ENCODE measurements around the gene TRMO.

DNA sequence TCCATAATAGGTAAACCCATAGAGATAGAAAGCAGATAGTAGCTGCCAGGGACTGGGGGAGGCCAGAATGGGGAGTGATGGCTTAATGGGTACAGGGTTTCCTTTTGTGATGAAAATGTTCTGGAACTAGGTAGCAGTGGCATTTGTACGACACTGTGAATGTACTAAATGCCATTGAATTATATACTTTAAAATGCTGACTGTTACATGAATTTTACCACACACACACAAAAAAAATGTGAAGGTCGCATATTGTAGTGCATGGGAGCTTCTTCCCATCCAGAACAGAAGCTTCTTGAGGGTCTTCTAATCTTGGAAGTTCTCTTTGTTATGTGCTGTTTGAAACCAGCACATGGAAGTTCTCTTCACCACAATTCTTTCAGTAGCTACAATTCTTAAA, 40.9 kb upstream of the TRMO start:
- TF ChIP-seq, protein P1, sequence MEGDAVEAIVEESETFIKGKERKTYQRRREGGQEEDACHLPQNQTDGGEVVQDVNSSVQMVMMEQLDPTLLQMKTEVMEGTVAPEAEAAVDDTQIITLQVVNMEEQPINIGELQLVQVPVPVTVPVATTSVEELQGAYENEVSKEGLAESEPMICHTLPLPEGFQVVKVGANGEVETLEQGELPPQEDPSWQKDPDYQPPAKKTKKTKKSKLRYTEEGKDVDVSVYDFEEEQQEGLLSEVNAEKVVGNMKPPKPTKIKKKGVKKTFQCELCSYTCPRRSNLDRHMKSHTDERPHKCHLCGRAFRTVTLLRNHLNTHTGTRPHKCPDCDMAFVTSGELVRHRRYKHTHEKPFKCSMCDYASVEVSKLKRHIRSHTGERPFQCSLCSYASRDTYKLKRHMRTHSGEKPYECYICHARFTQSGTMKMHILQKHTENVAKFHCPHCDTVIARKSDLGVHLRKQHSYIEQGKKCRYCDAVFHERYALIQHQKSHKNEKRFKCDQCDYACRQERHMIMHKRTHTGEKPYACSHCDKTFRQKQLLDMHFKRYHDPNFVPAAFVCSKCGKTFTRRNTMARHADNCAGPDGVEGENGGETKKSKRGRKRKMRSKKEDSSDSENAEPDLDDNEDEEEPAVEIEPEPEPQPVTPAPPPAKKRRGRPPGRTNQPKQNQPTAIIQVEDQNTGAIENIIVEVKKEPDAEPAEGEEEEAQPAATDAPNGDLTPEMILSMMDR (IDR thresholded peaks at IDR 0.05; ENCODE audit: low read length): no peak
- no peak for TF ChIP-seq EZH2 (IDR thresholded peaks at IDR 0.05; ENCODE audit: borderline replicate concordance, low read length)

Measured in OCI-LY1 (cell line).